Neural cell (in vitro differentiated cells): ENCODE results near the gene CNKSR2.

Experiments used
- CTCF ChIP-seq: fragments of 450-650 bp; IDR thresholded peaks from 2 replicates; pipeline ENCODE4 v1.5.1; 2014; ENCODE audit warnings: antibody characterized with exemption, mild to moderate bottlenecking, moderate library complexity; ENCODE audit not compliant: poor library complexity, severe bottlenecking
- EZH2 ChIP-seq: fragments of 200-600, 300-800 bp; shearing (Covaris generic), sonication (generic); IDR thresholded peaks from 2 replicates; pipeline ENCODE4 v1.6.1; 2014; ENCODE audit warnings: antibody characterized with exemption, low read length, borderline replicate concordance, mild to moderate bottlenecking; ENCODE audit not compliant: insufficient read depth, poor library complexity, severe bottlenecking
- MXI1 ChIP-seq: fragments of 450-650 bp; conservative IDR thresholded peaks from 2 replicates; pipeline ENCODE4 v1.6.1; 2014; ENCODE audit warnings: antibody characterized with exemption, mild to moderate bottlenecking; ENCODE audit not compliant: poor library complexity, severe bottlenecking
- REST ChIP-seq: IDR thresholded peaks from 2 replicates; pipeline ENCODE4 v1.6.1; 2012; ENCODE audit warnings: borderline replicate concordance

- no peak for TF ChIP-seq CTCF
- no peak for TF ChIP-seq MXI1
- TF ChIP-seq EZH2, result no peak
- TF ChIP-seq REST, result no peak
Observed at GRCh38 chrX:21408788-21409187, 34.6 kb downstream of the CNKSR2 start.
